Chondrocyte (in vitro differentiated cells): ENCODE data around the gene UMODL1. TPM values are rescaled to one million over a fixed set of nuclear protein-coding genes. Genes with fewer than 3 reads are reported as not detected.
A peak's percentile ranks its signal among the peaks of the same experiment; 100 is the strongest.

Experiments
- DNase-seq: peaks from one replicate; pipeline ENCODE4 v3.0.0; 2021; ENCODE audit warnings: mixed read lengths, low spot score
- H3K27ac Mint-ChIP-seq: one replicate; pipeline ENCODE4 v1.8.0; 2021; ENCODE audit warnings: mild to moderate bottlenecking, moderate library complexity, mixed read lengths; ENCODE audit not compliant: unreplicated experiment
- H3K27me3 Mint-ChIP-seq: 2 replicates; pipeline ENCODE4 v1.8.0; 2021; ENCODE audit warnings: low read depth, mixed read lengths
- H3K36me3 Mint-ChIP-seq: 2 replicates; pipeline ENCODE4 v1.8.0; 2021; ENCODE audit warnings: low read depth, mixed read lengths
- H3K4me1 Mint-ChIP-seq: 2 replicates; pipeline ENCODE4 v1.8.0; 2021; ENCODE audit warnings: low read depth, mild to moderate bottlenecking, mixed read lengths
- H3K4me3 Mint-ChIP-seq: one replicate; pipeline ENCODE4 v1.8.0; 2021; ENCODE audit warnings: mild to moderate bottlenecking, moderate library complexity, mixed read lengths; ENCODE audit not compliant: unreplicated experiment
- H3K9me3 Mint-ChIP-seq: 2 replicates; pipeline ENCODE4 v1.8.0; 2021; ENCODE audit warnings: low read depth, mixed read lengths
- total RNA-seq: library from RNA; stranded (reverse); gene quantifications from 3 replicates; pipeline ENCODE4 v1.2.1, GENCODE V29; 2021
- TF ChIP-seq, protein P1 (sequence below): fragments of 200-600 bp; sonication (generic); IDR thresholded peaks from 2 replicates; pipeline ENCODE4 v1.5.0; 2021; ENCODE audit warnings: antibody characterized with exemption, mild to moderate bottlenecking, moderate library complexity

Gene UMODL1
- total RNA-seq, 1 donor from 2014 or later = not detected

DNA sequence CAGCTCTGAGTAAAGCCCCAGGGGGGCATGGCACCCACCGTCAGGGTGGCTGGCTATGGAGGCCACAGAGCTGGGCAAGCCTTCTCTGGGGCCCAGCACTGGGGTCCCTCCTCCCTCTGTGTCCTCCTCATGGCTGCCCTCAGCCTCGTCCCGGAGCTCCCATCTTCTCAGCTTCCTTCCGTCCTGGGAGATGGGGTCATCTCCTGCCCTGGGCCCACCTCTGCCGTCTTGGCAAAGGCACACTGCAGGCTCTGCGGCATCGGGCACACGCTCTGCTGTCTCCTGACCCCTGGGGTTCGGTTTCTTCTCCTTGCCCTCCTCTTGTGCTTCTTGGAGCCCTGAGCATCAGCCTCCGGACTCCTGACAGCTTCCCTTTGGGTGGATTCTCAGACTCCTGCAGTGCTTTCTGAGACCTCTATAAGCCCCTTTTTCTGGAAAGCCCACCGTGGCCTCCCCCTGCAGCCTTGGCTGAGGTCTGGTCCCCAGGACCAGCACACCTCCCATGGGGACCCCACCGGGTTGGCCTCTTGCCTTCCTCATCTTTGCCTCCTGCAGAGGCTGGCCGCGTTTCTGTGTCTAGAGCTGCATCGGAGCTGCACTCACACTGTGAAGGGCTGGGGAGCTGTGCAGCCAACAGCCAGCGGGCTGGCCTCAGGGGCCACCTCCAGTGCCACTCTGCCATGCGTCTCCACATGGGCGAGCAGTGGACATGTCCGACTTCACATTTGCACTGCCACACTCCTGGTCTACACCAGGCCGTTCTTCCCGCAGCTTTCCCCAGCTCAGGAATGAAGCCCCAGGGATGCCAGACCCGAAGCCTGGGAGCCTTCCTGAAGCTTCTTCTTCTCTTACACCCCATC lies 11.6 kb downstream of the UMODL1 start:
- TF ChIP-seq, protein P1, sequence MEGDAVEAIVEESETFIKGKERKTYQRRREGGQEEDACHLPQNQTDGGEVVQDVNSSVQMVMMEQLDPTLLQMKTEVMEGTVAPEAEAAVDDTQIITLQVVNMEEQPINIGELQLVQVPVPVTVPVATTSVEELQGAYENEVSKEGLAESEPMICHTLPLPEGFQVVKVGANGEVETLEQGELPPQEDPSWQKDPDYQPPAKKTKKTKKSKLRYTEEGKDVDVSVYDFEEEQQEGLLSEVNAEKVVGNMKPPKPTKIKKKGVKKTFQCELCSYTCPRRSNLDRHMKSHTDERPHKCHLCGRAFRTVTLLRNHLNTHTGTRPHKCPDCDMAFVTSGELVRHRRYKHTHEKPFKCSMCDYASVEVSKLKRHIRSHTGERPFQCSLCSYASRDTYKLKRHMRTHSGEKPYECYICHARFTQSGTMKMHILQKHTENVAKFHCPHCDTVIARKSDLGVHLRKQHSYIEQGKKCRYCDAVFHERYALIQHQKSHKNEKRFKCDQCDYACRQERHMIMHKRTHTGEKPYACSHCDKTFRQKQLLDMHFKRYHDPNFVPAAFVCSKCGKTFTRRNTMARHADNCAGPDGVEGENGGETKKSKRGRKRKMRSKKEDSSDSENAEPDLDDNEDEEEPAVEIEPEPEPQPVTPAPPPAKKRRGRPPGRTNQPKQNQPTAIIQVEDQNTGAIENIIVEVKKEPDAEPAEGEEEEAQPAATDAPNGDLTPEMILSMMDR = no peak
- Mint-ChIP-seq H3K27ac (no peak overlapping the region), H3K9me3 (no peaks in the 10 kb centered on the region), H3K4me3 (no peak overlapping the region), H3K27me3 (no peaks in the 10 kb centered on the region), H3K36me3 (no peaks in the 10 kb centered on the region), H3K4me1 (peaks cover 23% of the 10 kb centered on the region)
- DNase-seq = peak; percentile 90

DNA sequence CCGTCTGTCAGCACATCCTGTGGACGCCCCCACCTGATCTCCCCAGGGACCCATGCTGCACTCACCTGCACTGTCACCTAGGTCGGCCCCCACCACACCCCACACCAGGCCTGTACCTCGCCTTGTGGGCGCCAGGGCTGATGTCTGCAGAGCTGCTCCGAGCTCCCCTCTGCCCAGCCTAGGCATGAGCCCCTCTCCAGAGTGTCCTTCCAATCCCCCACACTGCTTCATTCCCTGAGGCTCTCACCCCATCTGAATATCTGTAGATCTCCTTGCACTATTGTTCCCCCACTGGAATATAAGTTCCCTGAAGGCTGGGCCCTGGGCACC lies 12.2 kb downstream of the UMODL1 start:
- Mint-ChIP-seq H3K4me1 (peaks cover 23% of the 10 kb centered on the region), H3K9me3 (no peaks in the 10 kb centered on the region)

DNA sequence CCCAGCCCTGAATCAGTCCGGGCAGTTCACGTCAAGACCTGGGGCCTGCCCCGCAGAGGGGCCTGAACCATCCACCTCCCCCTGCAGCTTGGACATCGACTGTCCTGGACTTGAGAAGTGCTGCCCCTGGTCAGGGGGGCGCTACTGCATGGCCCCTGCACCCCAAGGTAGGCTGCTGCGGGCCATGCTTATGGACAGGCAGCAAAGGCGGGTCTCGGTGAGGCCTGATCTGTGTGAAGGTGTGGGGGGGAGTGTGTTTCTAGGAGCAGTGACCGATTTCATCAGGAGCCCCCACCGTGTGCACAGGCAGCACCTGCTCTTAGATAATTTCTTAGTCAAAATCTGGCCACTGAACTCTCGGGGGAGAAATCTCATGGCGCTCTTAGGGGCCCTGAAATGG lies 13.0 kb downstream of the UMODL1 start:
- TF ChIP-seq, protein P1 = no peak
- no peak overlapping the region for H3K4me3 Mint-ChIP-seq
- H3K27me3 Mint-ChIP-seq = peaks cover 1% of the 10 kb centered on the region
- H3K9me3 Mint-ChIP-seq = no peaks in the 10 kb centered on the region
- H3K36me3 Mint-ChIP-seq = no peaks in the 10 kb centered on the region
- DNase-seq = peak; percentile 53
- H3K4me1 Mint-ChIP-seq = peaks cover 23% of the 10 kb centered on the region
- H3K27ac Mint-ChIP-seq = no peak overlapping the region

More for the DNA sequence above, 12.2 kb downstream of the UMODL1 start:
- no peak for DNase-seq
- TF ChIP-seq, protein P1 = no peak
- H3K4me3 Mint-ChIP-seq = no peak overlapping the region
- no peaks in the 10 kb centered on the region for H3K27me3 Mint-ChIP-seq
- no peak overlapping the region for H3K27ac Mint-ChIP-seq
- no peaks in the 10 kb centered on the region for H3K36me3 Mint-ChIP-seq

DNA sequence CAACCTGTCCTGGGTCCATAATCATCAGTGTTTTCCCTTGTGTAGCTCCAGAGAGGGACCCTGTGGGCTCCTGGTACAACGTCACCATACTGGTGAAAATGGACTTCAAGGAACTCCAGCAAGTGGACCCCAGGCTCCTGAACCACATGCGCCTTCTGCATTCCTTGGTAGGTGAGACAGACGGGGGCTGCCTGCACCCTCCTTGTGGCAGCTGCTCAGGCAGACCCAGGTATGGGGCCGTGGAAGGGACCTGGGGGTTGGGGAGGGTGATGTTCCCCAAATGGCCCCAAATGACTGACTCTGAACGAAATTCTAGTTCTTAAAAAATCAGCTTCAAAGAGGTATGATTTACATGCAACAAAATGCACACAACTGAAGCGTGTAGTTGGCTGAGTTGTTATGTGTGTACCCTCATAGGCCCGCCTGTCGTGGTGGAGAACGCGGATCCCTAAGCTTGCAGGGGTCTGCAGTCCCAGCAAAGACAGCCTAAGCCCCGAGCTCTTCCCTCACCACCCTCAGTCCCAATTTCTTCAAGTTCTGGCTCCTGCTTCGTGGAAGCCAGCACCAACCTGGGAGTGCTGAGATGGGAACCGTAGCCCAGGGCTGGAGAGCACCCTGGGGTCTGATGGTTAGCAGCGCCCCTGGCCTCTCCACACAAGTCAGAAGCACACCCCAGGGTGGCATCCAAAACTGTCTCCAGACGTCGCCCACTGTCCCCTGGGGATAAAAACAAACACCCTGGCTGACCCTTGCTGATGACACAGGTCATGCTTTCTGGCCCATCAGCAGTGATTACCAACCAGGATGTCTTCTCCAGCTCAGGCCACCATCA lies 14.3 kb downstream of the UMODL1 start:
- Mint-ChIP-seq H3K36me3 (no peaks in the 10 kb centered on the region), H3K9me3 (no peaks in the 10 kb centered on the region), H3K4me1 (peaks cover 10% of the 10 kb centered on the region), H3K27ac (no peak overlapping the region), H3K27me3 (peaks cover 1% of the 10 kb centered on the region), H3K4me3 (no peak overlapping the region)
- TF ChIP-seq, protein P1 = no peak
- peak; percentile 58 for DNase-seq

DNA sequence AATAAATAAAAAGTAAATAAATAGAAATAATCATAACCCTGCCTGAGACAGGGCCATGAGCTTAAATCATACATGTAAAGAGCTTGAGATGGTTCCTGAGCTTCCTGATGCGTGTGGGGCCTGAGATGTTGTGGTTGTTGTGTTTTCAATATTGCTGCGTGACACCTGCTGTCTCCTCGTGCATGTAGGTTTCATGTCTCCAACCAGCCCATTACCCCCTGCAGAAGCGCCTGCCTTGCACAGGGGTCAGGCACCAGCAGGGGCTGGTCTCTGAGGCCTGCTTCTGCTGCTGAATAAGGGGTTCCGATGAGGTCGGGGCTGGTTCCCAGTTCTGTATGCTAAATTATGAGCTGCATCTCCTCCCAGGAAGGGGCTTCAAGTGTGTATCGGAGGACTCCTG lies 15.9 kb downstream of the UMODL1 start:
- no peak for DNase-seq
- Mint-ChIP-seq H3K36me3 (no peaks in the 10 kb centered on the region), H3K27ac (no peak overlapping the region), H3K4me1 (peaks cover 2% of the 10 kb centered on the region), H3K4me3 (no peak overlapping the region), H3K9me3 (no peaks in the 10 kb centered on the region), H3K27me3 (peaks cover 1% of the 10 kb centered on the region)
- TF ChIP-seq, protein P1 = no peak
